ENCODE measurements around the gene GDAP1L1. TPM values are rescaled to one million over a fixed set of nuclear protein-coding genes. Genes with fewer than 3 reads are reported as not detected.

Gene GDAP1L1
- total RNA-seq, 2 experiments from 2014 or later, result 0.27 TPM; not detected in 1

DNA sequence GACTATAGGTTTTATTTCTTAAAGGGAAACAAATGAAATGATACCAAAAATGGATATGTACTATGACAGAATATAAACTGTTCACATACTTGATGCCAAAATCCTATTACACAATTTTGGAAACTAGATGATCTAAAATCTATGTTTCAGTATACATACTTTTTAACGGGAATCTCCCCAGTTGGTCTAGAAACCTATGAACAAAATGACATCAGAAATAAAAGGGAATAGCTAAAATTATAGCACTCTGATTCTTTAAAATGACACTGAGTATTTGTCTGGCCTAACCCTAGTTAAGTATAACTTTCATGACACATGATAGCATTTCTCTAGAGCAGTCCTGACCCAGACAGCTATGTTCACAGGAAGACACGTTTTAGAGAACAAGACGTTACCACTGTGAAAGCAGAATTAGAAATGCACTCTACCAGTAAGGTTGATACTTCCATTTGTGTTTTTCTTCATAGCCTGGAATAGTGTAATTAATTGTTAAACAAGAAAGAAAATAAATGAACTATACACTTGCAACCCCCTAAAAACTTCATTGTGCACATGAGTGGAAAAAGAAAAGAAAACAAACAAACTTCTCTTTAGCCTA, 39.9 kb upstream of the GDAP1L1 start:
- ChIA-PET POLR2A (interaction anchor here (0.5 kb wide), 1 partner anchor 596 kb away, joined by 3 read pairs; no protein-coding TSS in a partner anchor), CTCF (ENCODE audit: unreplicated experiment) (no interaction called here)
- Histone ChIP-seq H3K4me2 (ENCODE audit: low read length) (peak overlapping the region; percentile 91), H3K4me3 (ENCODE audit: low read depth, low read length, poor library complexity, severe bottlenecking) (peak overlapping the region; percentile 90), H3K36me3 (ENCODE audit: insufficient read depth, low read length) (peaks cover 43% of the 10 kb centered on the region), H3K9me3 (ENCODE audit: low read length) (no peaks in the 10 kb centered on the region), H3K4me1 (ENCODE audit: insufficient read depth, low read length, poor library complexity, severe bottlenecking) (peaks cover 24% of the 10 kb centered on the region), H3K79me2 (ENCODE audit: insufficient read depth, low read depth, low read length) (peaks cover 76% of the 10 kb centered on the region), H2AFZ (ENCODE audit: low read length) (no peak overlapping the region), H4K20me1 (ENCODE audit: insufficient read depth, low read length) (peaks cover 30% of the 10 kb centered on the region; the same call in 1 of the 2 replicates), H3K9me2 (ENCODE audit: insufficient read depth, low read length) (no peaks in the 10 kb centered on the region), H3K27ac (ENCODE audit: low read depth, low read length, poor library complexity, severe bottlenecking) (peak overlapping the region; percentile 42)
- intact Hi-C loops (cut with micrococcal nuclease; ENCODE audit: unreplicated experiment), result no loop called here
- no peak for DNase-seq (ENCODE audit: low spot score)
- TF ChIP-seq, protein P1, sequence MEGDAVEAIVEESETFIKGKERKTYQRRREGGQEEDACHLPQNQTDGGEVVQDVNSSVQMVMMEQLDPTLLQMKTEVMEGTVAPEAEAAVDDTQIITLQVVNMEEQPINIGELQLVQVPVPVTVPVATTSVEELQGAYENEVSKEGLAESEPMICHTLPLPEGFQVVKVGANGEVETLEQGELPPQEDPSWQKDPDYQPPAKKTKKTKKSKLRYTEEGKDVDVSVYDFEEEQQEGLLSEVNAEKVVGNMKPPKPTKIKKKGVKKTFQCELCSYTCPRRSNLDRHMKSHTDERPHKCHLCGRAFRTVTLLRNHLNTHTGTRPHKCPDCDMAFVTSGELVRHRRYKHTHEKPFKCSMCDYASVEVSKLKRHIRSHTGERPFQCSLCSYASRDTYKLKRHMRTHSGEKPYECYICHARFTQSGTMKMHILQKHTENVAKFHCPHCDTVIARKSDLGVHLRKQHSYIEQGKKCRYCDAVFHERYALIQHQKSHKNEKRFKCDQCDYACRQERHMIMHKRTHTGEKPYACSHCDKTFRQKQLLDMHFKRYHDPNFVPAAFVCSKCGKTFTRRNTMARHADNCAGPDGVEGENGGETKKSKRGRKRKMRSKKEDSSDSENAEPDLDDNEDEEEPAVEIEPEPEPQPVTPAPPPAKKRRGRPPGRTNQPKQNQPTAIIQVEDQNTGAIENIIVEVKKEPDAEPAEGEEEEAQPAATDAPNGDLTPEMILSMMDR (conservative IDR thresholded peaks at IDR 0.05; ENCODE audit: low read length), result no peak
- TF ChIP-seq EZH2phosphoT487 (IDR thresholded peaks at IDR 0.05; ENCODE audit: borderline replicate concordance, low read depth, low read length), result no peak
- BruUV-seq (replicated peaks), result no TSS peak

DNA sequence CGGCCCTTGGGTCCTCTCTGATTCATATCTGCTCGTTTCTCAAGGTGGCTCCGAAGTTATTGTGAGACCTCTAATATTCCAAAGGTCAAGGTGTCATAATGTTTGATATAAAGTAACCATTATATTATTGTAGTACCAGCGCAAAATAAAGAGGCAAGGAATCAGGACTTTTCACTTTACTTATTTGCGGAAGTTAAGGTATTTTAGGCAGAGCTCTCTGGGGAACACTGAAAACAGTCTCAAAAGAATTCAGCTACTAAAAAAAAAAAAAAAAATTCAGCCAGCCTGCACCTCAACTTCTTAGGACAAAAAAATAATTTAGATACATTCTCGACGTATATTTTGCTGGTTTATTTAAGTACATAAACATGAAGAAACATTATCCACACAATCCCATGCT, 38.9 kb upstream of the GDAP1L1 start:
- DNase-seq (ENCODE audit: low spot score), result peak; percentile 46
- peak overlapping the region; percentile 42 for H3K27ac ChIP-seq (ENCODE audit: low read depth, low read length, poor library complexity, severe bottlenecking)
- H3K4me3 ChIP-seq (ENCODE audit: low read depth, low read length, poor library complexity, severe bottlenecking), result peak overlapping the region; percentile 90
- ChIA-PET POLR2A (interaction anchor here (0.6 to 0.7 kb wide), 5 partner anchors 67 to 537 kb away, joined by 3 to 4 read pairs (median 3); no protein-coding TSS in a partner anchor), CTCF (ENCODE audit: unreplicated experiment) (no interaction called here)
- peaks cover 30% of the 10 kb centered on the region; the same call in 1 of the 2 replicates for H4K20me1 ChIP-seq (ENCODE audit: insufficient read depth, low read length)
- H3K9me3 ChIP-seq (ENCODE audit: low read length), result no peaks in the 10 kb centered on the region
- intact Hi-C loops (cut with micrococcal nuclease; ENCODE audit: unreplicated experiment), result no loop called here
- peaks cover 66% of the 10 kb centered on the region for H3K79me2 ChIP-seq (ENCODE audit: insufficient read depth, low read depth, low read length)
- TF ChIP-seq EZH2phosphoT487 (IDR thresholded peaks at IDR 0.05; ENCODE audit: borderline replicate concordance, low read depth, low read length), result no peak
- TF ChIP-seq, protein P1 (conservative IDR thresholded peaks at IDR 0.05; ENCODE audit: low read length), result no peak
- peak overlapping the region; percentile 91 for H3K4me2 ChIP-seq (ENCODE audit: low read length)
- H2AFZ ChIP-seq (ENCODE audit: low read length), result no peak overlapping the region
- H3K4me1 ChIP-seq (ENCODE audit: insufficient read depth, low read length, poor library complexity, severe bottlenecking), result peaks cover 24% of the 10 kb centered on the region
- no peaks in the 10 kb centered on the region for H3K9me2 ChIP-seq (ENCODE audit: insufficient read depth, low read length)
- BruUV-seq (replicated peaks), result no TSS peak
- H3K36me3 ChIP-seq (ENCODE audit: insufficient read depth, low read length), result peaks cover 33% of the 10 kb centered on the region

DNA sequence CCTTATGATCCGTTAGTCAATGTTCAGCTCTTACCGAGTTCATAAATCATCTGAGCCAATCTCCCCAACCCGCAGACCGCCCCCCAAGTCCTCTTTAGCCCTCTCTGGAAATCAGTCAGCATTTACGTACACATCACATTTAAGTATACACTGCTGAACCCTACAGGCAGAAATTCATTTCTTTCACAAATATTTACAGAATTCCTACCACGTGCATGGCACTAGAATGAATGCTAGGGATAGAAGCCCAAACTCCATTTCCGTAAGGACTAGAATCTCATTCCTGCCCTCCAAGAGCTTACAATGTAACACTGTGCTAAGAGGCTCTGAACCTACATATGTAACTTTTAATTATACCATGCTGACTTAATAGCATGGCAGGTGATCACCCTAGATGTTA, 38.3 kb upstream of the GDAP1L1 start:
- Histone ChIP-seq H3K79me2 (ENCODE audit: insufficient read depth, low read depth, low read length) (peaks cover 61% of the 10 kb centered on the region), H3K4me2 (ENCODE audit: low read length) (peak overlapping the region; percentile 91), H3K27ac (ENCODE audit: low read depth, low read length, poor library complexity, severe bottlenecking) (peak overlapping the region; percentile 42), H3K36me3 (ENCODE audit: insufficient read depth, low read length) (peaks cover 30% of the 10 kb centered on the region), H3K9me3 (ENCODE audit: low read length) (no peaks in the 10 kb centered on the region), H4K20me1 (ENCODE audit: insufficient read depth, low read length) (peaks cover 30% of the 10 kb centered on the region; the same call in 1 of the 2 replicates), H2AFZ (ENCODE audit: low read length) (no peak overlapping the region), H3K9me2 (ENCODE audit: insufficient read depth, low read length) (no peaks in the 10 kb centered on the region), H3K4me1 (ENCODE audit: insufficient read depth, low read length, poor library complexity, severe bottlenecking) (peaks cover 24% of the 10 kb centered on the region), H3K4me3 (ENCODE audit: low read depth, low read length, poor library complexity, severe bottlenecking) (peak overlapping the region; percentile 90)
- ChIA-PET CTCF (ENCODE audit: unreplicated experiment) (no interaction called here), POLR2A (interaction anchor here (0.6 to 0.7 kb wide), 3 partner anchors 95 to 537 kb away, joined by 3 to 4 read pairs (median 4); no protein-coding TSS in a partner anchor)
- BruUV-seq (replicated peaks), result no TSS peak
- no peak for DNase-seq (ENCODE audit: low spot score)
- intact Hi-C loops (cut with micrococcal nuclease; ENCODE audit: unreplicated experiment), result no loop called here
- TF ChIP-seq, protein P1 (conservative IDR thresholded peaks at IDR 0.05; ENCODE audit: low read length), result no peak
- no peak for TF ChIP-seq EZH2phosphoT487 (IDR thresholded peaks at IDR 0.05; ENCODE audit: borderline replicate concordance, low read depth, low read length)
